H1 (cell line): ENCODE measurements around the gene GPM6B. TPM values are rescaled to one million over a fixed set of nuclear protein-coding genes. Genes with fewer than 3 reads are reported as not detected.

Experiments
- FOSL1 ChIP-seq: IDR thresholded peaks from 2 replicates; pipeline ENCODE4 v1.6.1; 2011; ENCODE audit warnings: mild to moderate bottlenecking, low read depth, low read length, moderate library complexity; ENCODE audit not compliant: insufficient read depth
- JUND ChIP-seq: IDR thresholded peaks from 2 replicates; pipeline ENCODE4 v1.6.1; 2011; ENCODE audit warnings: mild to moderate bottlenecking, improper control_type of control experiment, low read length
- SUZ12 ChIP-seq: fragments of 200-600 bp; sonication (generic); IDR thresholded peaks from 2 replicates; pipeline ENCODE4 v1.6.1; 2012; ENCODE audit warnings: mild to moderate bottlenecking, inconsistent platforms, low read length, moderate library complexity, mixed read lengths
- polyA plus RNA-seq, 7 experiments: library from polyadenylated mRNA; depleted of rRNA in 3 of 7; stranded (reverse) in 5 of 7; unstranded in 2 of 7; fragments of >200 nt in 5 of 7; fragments of 200-250 nt in 2 of 7; gene quantifications; 1 replicate in 5 of 7; 2 replicates in 1 of 7; 4 replicates in 1 of 7; pipeline versions ENCODE4 v1.2.1 to v1.2.3, GENCODE V29; 2011 to 2013; ENCODE audit warnings: missing spikeins in 2 of 7, mixed read lengths in 2 of 7
- total RNA-seq: library from RNA; stranded (reverse); fragmentation: NEBNext Ultra II Directional; extraction: Animal tissue kit (Norgen Biotek cat#: 25700); gene quantifications from 2 replicates; pipeline ENCODE4 v1.2.1, GENCODE V29; 2021

GPM6B gene
- total and polyA plus RNA-seq, 2 of the 8 experiments (the other 6 are each of a cell fraction or from before 2014, with no cell fraction given) = 132 to 175 TPM

DNA sequence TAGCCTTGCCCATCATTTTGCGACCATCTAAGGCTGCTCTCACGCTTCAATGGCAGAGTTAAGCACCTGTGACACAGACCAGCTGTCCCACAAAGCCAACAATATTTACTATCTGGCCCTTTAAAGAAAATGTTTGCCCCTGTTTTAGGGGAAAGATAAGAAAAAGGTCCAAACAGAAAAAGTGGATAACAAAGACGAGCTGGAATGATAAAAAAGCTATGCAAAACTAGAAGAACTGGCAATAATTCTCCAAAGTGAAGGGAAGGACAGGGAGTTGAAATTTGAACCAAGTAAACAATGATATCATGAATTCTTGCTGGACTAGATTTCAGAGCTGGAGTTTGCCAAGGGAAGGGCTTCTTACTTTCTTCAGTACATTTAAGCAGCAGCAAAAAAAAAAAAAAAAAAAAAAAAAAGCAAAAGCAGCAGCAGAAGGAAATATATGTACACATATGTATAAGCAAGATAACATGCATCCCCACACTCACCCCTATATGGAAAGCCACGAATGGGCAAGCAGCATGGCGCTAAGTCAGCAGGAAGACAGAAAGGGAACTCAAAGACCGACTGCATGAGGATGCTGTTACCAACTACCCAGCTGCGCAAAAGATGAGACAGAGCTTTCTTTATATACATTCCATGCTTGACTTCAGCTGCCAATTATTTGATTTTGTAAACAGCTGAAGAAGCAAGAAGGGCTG is 94.9 kb downstream of the GPM6B start (continued):
- no peak for TF ChIP-seq JUND
- no peak for TF ChIP-seq SUZ12
- no peak for TF ChIP-seq FOSL1
- TF ChIP-seq, all 59 proteins: peak for 0
